GM10266 (cell line): ENCODE data around the gene MAD1L1.

Experiments
- DNase-seq: peaks from one replicate; pipeline ENCODE4 v3.0.0; 2012; ENCODE audit errors: extremely low spot score
- CTCF ChIP-seq: IDR thresholded peaks from 2 replicates; pipeline ENCODE4 v1.5.1; 2012; ENCODE audit warnings: mild to moderate bottlenecking, low read depth; ENCODE audit not compliant: control insufficient read depth, insufficient read depth; ENCODE audit errors: missing control alignments

MAD1L1 gene

GRCh38 chr7:2210551-2211258 is 22.0 kb downstream of the MAD1L1 start:
- no peak for DNase-seq
- no peak for TF ChIP-seq CTCF

DNA sequence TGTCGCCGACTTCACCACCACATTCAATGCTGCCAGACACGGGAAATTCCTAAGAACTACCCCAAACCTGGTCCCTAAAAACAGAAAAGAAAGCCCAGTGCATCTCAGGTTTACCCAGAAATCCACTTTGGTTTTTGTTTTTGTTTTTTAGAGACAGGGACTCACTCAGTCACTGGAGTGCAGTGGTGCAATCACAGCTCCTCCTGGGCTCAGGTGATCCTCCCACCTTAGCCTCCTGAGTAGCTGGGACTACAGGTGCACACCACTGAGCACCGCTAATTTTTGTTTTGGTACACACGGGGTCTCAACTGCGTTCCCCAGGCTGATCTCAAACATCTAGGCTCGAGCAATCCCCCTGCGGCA is 22.8 kb downstream of the MAD1L1 start:
- no peak for TF ChIP-seq CTCF
- no peak for DNase-seq

DNA sequence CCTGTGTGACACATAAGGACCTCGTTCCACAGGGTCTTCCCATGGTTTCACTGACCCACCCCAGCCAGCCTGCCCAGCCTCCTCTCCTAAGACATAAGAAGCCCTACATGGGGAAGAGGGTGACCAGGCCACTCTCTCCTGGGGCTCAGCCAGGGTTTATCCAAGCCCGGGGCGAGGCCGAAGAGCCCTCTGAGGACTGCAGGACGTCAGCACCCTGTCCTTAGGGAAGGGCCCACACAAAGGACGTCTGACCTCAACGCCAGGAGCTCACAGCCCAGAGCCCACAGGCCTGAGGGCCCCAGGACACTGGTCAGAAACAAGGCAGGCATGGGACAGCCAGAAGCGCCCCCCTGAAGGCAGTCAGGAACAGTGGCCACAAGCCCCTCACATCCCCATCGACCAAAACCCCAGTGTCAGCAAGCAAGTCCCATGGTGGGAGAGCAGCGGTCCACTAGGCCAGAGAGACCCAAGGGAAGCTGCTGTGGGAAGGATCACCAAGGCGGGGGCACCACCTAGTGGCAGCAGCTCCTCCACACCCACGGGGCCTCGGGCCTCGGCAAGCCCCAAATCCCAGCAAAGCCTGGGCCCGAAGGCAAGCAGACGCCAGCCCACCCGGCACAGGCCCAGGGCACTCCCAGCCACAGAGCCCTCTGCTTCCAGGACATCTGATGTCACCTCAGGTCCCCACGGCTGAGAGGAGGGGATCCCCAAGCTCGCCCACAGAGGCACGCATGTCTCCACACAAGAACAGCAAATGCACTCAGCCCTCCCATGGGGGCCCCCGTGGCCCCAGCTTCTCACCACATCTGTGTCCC is 23.4 kb downstream of the MAD1L1 start:
- peak; percentile 84 for DNase-seq
- peak; percentile 95 for TF ChIP-seq CTCF

DNA sequence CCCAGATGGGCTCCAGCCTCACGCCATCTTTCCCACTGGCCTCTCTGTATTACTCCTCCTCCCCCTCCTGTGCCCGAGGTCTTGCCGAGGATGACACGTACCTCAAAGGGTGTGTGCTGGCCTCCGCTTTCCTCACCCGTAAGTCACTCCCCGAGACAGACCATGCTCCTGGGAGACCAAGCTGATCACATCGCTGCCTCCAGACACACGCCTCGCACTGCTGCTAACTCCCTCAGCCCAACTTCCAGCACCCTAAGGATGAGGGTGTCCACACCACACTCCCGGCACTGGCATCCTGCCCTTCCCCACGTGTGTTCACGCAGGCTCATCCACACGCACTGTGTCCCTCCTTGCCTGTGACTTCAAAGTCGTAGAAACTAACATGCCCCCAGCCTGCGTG is 24.0 kb downstream of the MAD1L1 start:
- DNase-seq = no peak
- TF ChIP-seq CTCF = no peak

DNA sequence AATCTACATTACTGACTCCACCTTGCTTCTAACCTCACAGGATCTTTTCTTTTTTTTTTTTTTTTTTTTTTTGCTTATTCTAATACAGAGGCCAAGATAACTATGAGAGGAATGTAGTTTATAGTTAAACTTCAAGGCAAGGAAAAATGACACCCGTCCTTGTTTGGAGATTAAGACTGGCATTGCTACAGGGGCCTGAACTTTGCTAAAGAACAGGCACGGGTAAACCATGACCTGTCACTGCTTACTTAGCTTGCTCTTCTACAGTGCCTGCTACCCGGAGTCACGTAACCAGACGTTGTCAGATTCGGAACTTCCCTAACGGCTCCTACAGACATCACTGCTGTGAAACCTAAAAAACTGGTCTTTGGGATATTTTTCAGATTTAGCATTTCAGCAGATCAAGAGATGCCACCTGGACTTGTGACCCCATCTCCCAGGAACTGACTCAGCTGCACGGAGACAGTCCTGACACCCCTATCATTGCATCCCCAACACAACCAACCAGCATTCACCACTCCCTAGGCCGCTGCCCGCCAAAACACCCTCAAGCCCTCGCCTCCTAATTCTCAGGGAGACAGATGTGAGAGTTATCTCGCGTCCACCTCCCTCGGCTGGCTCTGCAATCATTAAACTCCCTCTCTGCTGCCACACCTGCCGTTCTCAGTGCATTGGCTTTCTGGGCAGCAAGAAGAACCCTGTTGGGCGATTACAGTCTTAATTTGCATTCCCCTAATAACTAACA is 27.5 kb downstream of the MAD1L1 start:
- TF ChIP-seq CTCF = no peak
- no peak for DNase-seq

- TF ChIP-seq CTCF = no peak
- DNase-seq = no peak
These were observed 28.3 kb downstream of the MAD1L1 start for GRCh38 chr7:2204446-2204845.

GRCh38 chr7:2203766-2204300 is 28.9 kb downstream of the MAD1L1 start:
- no peak for DNase-seq
- TF ChIP-seq CTCF = no peak
